ENCODE measurements around the gene LCK. TPM values are rescaled to one million over a fixed set of nuclear protein-coding genes. Genes with fewer than 3 reads are reported as not detected.

Gene LCK
- polyA plus RNA-seq: not detected in 2 replicates
- polyA minus RNA-seq: not detected in 2 replicates

DNA sequence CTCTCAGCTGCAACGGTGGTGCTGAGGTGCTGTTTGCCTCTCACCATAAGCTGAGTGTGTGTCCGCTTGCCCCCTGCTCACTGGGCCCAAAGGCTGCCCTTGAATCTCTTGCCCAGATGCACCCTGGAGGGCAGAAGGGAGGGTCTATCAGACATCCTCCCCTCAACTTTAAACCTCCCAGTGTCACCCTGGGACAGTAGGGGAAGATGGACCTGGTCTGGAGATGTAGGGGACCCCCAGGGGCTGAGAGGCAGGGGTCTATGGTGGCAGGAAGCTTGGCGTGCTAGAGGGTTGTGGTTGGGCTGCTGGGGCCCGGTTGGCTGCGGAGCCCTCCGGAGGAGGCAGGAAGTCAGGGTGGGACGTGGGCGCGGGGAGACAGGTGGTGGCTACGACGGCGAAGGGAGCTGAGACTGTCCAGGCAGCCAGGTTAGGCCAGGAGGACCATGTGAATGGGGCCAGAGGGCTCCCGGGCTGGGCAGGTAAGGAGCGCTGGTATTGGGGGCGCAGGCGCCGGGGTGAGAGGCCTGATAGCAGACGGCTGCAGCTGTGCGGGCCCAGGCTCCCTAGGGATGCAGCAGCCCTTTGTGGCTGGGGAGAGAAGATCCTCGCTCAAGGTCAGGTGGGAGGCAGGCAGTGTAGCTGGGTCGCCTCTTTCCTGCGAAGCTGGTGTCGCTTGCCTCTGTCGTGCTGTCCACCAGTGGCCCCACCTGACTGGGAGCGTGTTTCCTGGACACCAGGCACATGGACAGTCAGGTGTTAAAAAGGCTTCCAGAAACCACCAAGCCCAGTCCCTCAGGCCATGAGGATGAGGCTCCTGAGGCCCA, at the start of gene LCK:
Gene LCK (plus strand): TSS at position 373 of the 824 bp plus-strand sequence. CDS start 23,065 bp downstream, outside the sequence.
- Histone ChIP-seq H3K79me2 (replicated peaks; ENCODE audit: insufficient read depth, low read length) (no peaks in the 10 kb centered on the region), H3K27me3 (ENCODE audit: insufficient read depth, low read depth, low read length) (no peaks in the 10 kb centered on the region), H3K36me3 (ENCODE audit: insufficient read depth, low read length) (no peaks in the 10 kb centered on the region), H4K20me1 (ENCODE audit: insufficient read depth) (no peaks in the 10 kb centered on the region), H3K4me3 (ENCODE audit: low read length) (no peak within 1 kb of the TSS), H3K9ac (ENCODE audit: low read length) (no peak within 1 kb of the TSS), H3K4me2 (ENCODE audit: low read length) (no peak within 1 kb of the TSS), H3K9me2 (ENCODE audit: insufficient read depth, low read length) (no peaks in the 10 kb centered on the region), H3F3A (ENCODE audit: insufficient read depth, low read length, poor library complexity, severe bottlenecking) (no peaks in the 10 kb centered on the region), H2AFZ (ENCODE audit: low read depth, low read length) (no peak within 1 kb of the TSS), H3K9me3 (ENCODE audit: low read length) (no peaks in the 10 kb centered on the region), H3K27ac (ENCODE audit: low read length) (no peak within 1 kb of the TSS)
- TF ChIP-seq, protein P1, sequence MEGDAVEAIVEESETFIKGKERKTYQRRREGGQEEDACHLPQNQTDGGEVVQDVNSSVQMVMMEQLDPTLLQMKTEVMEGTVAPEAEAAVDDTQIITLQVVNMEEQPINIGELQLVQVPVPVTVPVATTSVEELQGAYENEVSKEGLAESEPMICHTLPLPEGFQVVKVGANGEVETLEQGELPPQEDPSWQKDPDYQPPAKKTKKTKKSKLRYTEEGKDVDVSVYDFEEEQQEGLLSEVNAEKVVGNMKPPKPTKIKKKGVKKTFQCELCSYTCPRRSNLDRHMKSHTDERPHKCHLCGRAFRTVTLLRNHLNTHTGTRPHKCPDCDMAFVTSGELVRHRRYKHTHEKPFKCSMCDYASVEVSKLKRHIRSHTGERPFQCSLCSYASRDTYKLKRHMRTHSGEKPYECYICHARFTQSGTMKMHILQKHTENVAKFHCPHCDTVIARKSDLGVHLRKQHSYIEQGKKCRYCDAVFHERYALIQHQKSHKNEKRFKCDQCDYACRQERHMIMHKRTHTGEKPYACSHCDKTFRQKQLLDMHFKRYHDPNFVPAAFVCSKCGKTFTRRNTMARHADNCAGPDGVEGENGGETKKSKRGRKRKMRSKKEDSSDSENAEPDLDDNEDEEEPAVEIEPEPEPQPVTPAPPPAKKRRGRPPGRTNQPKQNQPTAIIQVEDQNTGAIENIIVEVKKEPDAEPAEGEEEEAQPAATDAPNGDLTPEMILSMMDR (IDR thresholded peaks at IDR 0.05; ENCODE audit: poor library complexity, severe bottlenecking): no peak

DNA sequence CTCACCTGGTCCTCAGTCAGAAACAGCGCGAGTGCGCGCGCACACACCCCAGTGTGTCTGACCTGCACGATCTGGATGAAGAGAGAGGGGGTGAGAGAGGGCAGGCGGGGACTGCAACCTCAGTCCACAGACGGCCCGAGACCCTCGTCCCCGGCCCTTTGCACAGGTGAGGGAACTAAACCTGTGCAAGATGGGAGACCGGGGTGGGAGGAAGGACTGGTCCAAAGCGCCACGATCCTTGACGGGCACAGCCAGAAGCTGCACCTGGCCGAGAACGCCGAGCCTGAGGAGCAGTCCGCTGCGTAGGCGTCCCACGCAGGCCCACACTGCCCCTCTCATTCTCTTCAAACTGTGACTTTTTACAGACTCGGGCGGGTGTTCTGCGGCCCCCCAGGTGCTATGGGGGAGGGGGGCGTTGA, 46.1 kb upstream of the LCK start:
- no peaks in the 10 kb centered on the region for H3F3A ChIP-seq (ENCODE audit: insufficient read depth, low read length, poor library complexity, severe bottlenecking)
- no peaks in the 10 kb centered on the region for H3K36me3 ChIP-seq (ENCODE audit: insufficient read depth, low read length)
- peak overlapping the region; percentile 79 for H3K9ac ChIP-seq (ENCODE audit: low read length)
- peaks cover 7% of the 10 kb centered on the region for H3K79me2 ChIP-seq (replicated peaks; ENCODE audit: insufficient read depth, low read length)
- H2AFZ ChIP-seq (ENCODE audit: low read depth, low read length): peak overlapping the region; percentile 40
- H3K27ac ChIP-seq (ENCODE audit: low read length): peak overlapping the region; percentile 73
- H4K20me1 ChIP-seq (ENCODE audit: insufficient read depth): no peaks in the 10 kb centered on the region
- TF ChIP-seq, protein P2, sequence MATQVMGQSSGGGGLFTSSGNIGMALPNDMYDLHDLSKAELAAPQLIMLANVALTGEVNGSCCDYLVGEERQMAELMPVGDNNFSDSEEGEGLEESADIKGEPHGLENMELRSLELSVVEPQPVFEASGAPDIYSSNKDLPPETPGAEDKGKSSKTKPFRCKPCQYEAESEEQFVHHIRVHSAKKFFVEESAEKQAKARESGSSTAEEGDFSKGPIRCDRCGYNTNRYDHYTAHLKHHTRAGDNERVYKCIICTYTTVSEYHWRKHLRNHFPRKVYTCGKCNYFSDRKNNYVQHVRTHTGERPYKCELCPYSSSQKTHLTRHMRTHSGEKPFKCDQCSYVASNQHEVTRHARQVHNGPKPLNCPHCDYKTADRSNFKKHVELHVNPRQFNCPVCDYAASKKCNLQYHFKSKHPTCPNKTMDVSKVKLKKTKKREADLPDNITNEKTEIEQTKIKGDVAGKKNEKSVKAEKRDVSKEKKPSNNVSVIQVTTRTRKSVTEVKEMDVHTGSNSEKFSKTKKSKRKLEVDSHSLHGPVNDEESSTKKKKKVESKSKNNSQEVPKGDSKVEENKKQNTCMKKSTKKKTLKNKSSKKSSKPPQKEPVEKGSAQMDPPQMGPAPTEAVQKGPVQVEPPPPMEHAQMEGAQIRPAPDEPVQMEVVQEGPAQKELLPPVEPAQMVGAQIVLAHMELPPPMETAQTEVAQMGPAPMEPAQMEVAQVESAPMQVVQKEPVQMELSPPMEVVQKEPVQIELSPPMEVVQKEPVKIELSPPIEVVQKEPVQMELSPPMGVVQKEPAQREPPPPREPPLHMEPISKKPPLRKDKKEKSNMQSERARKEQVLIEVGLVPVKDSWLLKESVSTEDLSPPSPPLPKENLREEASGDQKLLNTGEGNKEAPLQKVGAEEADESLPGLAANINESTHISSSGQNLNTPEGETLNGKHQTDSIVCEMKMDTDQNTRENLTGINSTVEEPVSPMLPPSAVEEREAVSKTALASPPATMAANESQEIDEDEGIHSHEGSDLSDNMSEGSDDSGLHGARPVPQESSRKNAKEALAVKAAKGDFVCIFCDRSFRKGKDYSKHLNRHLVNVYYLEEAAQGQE (IDR thresholded peaks at IDR 0.05; ENCODE audit: borderline replicate concordance): no peak
- TF ChIP-seq MXI1 (conservative IDR thresholded peaks at IDR 0.05; ENCODE audit: poor library complexity, severe bottlenecking) (no peak), TAF1 (IDR thresholded peaks at IDR 0.05; ENCODE audit: low read depth) (no peak), EZH2 (IDR thresholded peaks at IDR 0.05; ENCODE audit: borderline replicate concordance, insufficient read depth, low read length, poor library complexity, severe bottlenecking) (no peak), POLR2AphosphoS5 (IDR thresholded peaks at IDR 0.05) (no peak), EP300 (conservative IDR thresholded peaks at IDR 0.05; ENCODE audit: poor library complexity, severe bottlenecking) (no peak), RAD21 (conservative IDR thresholded peaks at IDR 0.05) (no peak), SMC3 (conservative IDR thresholded peaks at IDR 0.05; ENCODE audit: poor library complexity) (no peak)
- TF ChIP-seq, protein P1 (IDR thresholded peaks at IDR 0.05; ENCODE audit: poor library complexity, severe bottlenecking): no peak
- H3K4me3 ChIP-seq (ENCODE audit: low read length): peak overlapping the region; percentile 76
- no peaks in the 10 kb centered on the region for H3K9me2 ChIP-seq (ENCODE audit: insufficient read depth, low read length)
- H3K4me2 ChIP-seq (ENCODE audit: low read length): peak overlapping the region; percentile 68
- no peaks in the 10 kb centered on the region for H3K9me3 ChIP-seq (ENCODE audit: low read length)
- H3K27me3 ChIP-seq (ENCODE audit: insufficient read depth, low read depth, low read length): no peaks in the 10 kb centered on the region
